ENCODE results near the gene KANSL1. TPM values are rescaled to one million over a fixed set of nuclear protein-coding genes. Genes with fewer than 3 reads are reported as not detected.
"Not testable (repeated sequence)": the region's sequence is repeated elsewhere in the genome, so short reads cannot be mapped to it uniquely, and the experiment has no call there.

The KANSL1 gene
- total RNA-seq, 2 donors from 2014 or later, result 26.6 to 29.2 TPM

- DNase-seq (ENCODE audit: low spot score), result no peak
- Histone ChIP-seq H3K27ac (no peak overlapping the region), H3K27me3 (no peaks in the 10 kb centered on the region), H3K4me1 (peaks cover 0 to 18% of the 10 kb centered on the region in 2 donors), H3K4me3 (no peak overlapping the region), H3K36me3 (peaks cover 8% of the 10 kb centered on the region), H3K9me3 (no peaks in the 10 kb centered on the region)
- TF ChIP-seq CTCF (IDR thresholded peaks at IDR 0.05), result no peak
Observed at GRCh38 chr17:46025510-46026165, 167.6 kb downstream of the KANSL1 start.

GRCh38 chr17:46025060-46025459 is 168.2 kb downstream of the KANSL1 start:
- TF ChIP-seq CTCF (IDR thresholded peaks at IDR 0.05), result no peak
- H3K36me3 ChIP-seq, result peaks cover 5% of the 10 kb centered on the region
- H3K27ac ChIP-seq, result no peak overlapping the region
- no peaks in the 10 kb centered on the region for H3K27me3 ChIP-seq
- H3K9me3 ChIP-seq, result no peaks in the 10 kb centered on the region
- H3K4me1 ChIP-seq, result peaks cover 0 to 18% of the 10 kb centered on the region in 2 donors
- no peak for DNase-seq (ENCODE audit: low spot score)
- no peak overlapping the region for H3K4me3 ChIP-seq

- TF ChIP-seq CTCF (IDR thresholded peaks at IDR 0.05), result no peak
- Histone ChIP-seq H3K27ac (no peak overlapping the region), H3K4me1 (peaks cover 0 to 18% of the 10 kb centered on the region in 2 donors), H3K4me3 (no peak overlapping the region), H3K27me3 (no peaks in the 10 kb centered on the region), H3K36me3 (peaks cover 5% of the 10 kb centered on the region), H3K9me3 (no peaks in the 10 kb centered on the region)
- DNase-seq (ENCODE audit: low spot score), result no peak
Observed at GRCh38 chr17:46024590-46024989, 168.6 kb downstream of the KANSL1 start.

GRCh38 chr17:46023783-46024388 is 169.3 kb downstream of the KANSL1 start:
- TF ChIP-seq CTCF (IDR thresholded peaks at IDR 0.05), result no peak
- Histone ChIP-seq H3K4me1 (peaks cover 0 to 18% of the 10 kb centered on the region in 2 donors), H3K4me3 (no peak overlapping the region), H3K9me3 (no peaks in the 10 kb centered on the region), H3K27me3 (no peaks in the 10 kb centered on the region), H3K36me3 (peaks cover 5% of the 10 kb centered on the region), H3K27ac (no peak overlapping the region)
- no peak for DNase-seq (ENCODE audit: low spot score)

- H3K4me1 ChIP-seq, result peaks cover 0 to 15% of the 10 kb centered on the region in 2 donors
- H3K27me3 ChIP-seq; H3K4me3 ChIP-seq; H3K9me3 ChIP-seq; DNase-seq (ENCODE audit: low spot score); H3K27ac ChIP-seq; H3K36me3 ChIP-seq: not testable (repeated sequence)
Observed at GRCh38 chr17:46023366-46023765, 169.9 kb downstream of the KANSL1 start.

- H3K4me1 ChIP-seq, result no peaks in the 10 kb centered on the region
- H3K9me3 ChIP-seq, result no peaks in the 10 kb centered on the region
- no peak overlapping the region for H3K4me3 ChIP-seq
- no peaks in the 10 kb centered on the region for H3K36me3 ChIP-seq
- no peak for DNase-seq (ENCODE audit: low spot score)
- H3K27me3 ChIP-seq, result no peaks in the 10 kb centered on the region
- TF ChIP-seq CTCF (IDR thresholded peaks at IDR 0.05), result no peak
- H3K27ac ChIP-seq, result no peak overlapping the region
Observed at GRCh38 chr17:46020998-46021397, 172.2 kb downstream of the KANSL1 start.

Measured in right atrium auricular region (tissue), 2 donors.